IPS-18a (cell line): ENCODE data around the gene PRKAG2.

Experiments
- H3K27ac ChIP-seq: one replicate; pipeline ENCODE4 v1.5.1; 2013; ENCODE audit warnings: low read length
- H3K27me3 ChIP-seq: one replicate; pipeline ENCODE4 v1.6.1; 2013; ENCODE audit warnings: mild to moderate bottlenecking, low read length; ENCODE audit not compliant: control insufficient read depth, insufficient read depth
- H3K36me3 ChIP-seq: one replicate; pipeline ENCODE4 v1.6.1; 2013; ENCODE audit warnings: low read depth, low read length; ENCODE audit not compliant: control insufficient read depth
- H3K4me1 ChIP-seq: one replicate; pipeline ENCODE4 v1.6.1; 2013; ENCODE audit warnings: low read depth, low read length; ENCODE audit not compliant: control insufficient read depth
- H3K4me3 ChIP-seq: one replicate; pipeline ENCODE4 v1.5.1; 2013; ENCODE audit warnings: low read length
- H3K9ac ChIP-seq: one replicate; pipeline ENCODE4 v1.6.1; 2013; ENCODE audit warnings: mild to moderate bottlenecking, low read length, moderate library complexity
- H3K9me3 ChIP-seq: one replicate; pipeline ENCODE4 v1.6.1; 2013; ENCODE audit warnings: low read depth, low read length; ENCODE audit not compliant: control insufficient read depth

The PRKAG2 gene

DNA sequence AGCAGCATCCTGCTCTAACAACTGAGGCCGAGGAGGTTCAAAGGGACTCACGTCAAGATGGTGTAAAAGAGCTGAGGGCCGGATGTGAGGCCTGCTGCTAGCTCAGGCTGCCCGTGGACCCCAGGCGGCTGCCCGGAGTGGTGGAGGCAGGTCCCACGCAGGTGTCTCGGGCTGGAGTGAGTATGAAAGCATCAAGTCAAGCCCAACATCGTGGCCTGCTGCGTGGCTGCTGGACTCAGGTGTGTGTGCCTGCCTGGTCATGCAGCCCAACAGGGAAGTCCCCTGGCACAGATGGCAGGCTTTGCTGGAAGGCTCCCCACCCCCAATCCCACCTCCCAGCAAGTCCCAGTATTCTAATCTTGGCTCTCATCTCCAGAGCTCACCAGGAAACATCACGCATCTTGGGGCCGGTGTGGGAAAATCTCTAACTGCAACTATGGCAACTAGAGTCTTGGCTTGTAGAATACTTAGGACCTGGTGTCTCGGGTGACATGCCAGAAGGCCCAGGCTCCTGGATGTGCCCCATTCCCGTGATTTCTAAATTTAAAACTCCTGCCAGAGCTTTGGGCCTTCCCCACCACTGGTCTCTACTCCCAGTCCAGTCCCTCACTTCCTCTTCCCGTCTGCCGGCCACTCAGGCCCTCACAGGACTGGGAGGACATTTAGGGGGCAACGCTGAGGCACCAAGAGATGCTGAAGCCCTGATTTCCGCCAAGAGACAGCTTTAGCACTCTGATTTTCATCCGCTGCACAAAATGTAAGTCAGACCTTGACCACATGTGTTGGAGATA is 85.9 kb downstream of the PRKAG2 start:
- H3K9ac ChIP-seq = no peak overlapping the region
- H3K9me3 ChIP-seq = no peaks in the 10 kb centered on the region
- H3K27me3 ChIP-seq = no peaks in the 10 kb centered on the region
- H3K27ac ChIP-seq = no peak overlapping the region
- H3K4me1 ChIP-seq = peaks cover 11% of the 10 kb centered on the region
- no peak overlapping the region for H3K4me3 ChIP-seq
- H3K36me3 ChIP-seq = no peaks in the 10 kb centered on the region

DNA sequence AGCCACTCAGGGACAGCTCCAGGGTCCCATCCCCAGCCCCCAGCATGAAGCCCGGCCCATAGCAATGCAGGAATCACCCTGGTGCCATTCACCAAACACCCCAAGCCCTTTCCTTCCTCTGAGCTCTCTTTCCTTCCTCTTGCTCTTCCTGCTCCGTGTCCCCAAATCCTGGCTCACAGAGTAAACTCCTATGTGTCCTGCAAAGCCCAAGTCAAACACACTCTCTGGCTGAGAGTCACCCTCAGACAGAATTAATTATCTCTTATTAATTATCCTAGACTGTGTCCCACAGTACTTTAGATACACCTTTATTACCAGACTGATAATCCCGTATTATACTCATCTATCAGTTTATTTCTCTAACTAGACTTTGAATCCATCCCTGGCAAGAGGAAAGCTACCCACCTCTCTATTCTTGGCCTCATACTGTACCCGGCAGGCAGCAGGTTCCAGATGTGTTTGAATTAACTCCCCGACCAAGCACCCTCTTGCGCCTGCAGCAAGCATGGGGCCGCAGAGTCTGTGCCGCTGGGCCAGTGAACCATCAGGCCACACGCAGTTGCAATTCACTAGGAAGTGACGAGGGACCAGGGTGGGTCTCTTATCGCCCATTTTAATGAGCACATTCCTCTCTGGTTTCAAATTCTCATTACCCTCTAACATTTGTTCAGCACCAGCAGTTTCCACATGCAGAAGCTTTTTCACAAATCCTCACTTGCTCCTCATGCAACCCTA is 86.7 kb downstream of the PRKAG2 start:
- Histone ChIP-seq H3K9me3 (no peaks in the 10 kb centered on the region), H3K4me1 (peaks cover 11% of the 10 kb centered on the region), H3K27me3 (no peaks in the 10 kb centered on the region), H3K9ac (no peak overlapping the region), H3K36me3 (no peaks in the 10 kb centered on the region), H3K27ac (no peak overlapping the region), H3K4me3 (no peak overlapping the region)

DNA sequence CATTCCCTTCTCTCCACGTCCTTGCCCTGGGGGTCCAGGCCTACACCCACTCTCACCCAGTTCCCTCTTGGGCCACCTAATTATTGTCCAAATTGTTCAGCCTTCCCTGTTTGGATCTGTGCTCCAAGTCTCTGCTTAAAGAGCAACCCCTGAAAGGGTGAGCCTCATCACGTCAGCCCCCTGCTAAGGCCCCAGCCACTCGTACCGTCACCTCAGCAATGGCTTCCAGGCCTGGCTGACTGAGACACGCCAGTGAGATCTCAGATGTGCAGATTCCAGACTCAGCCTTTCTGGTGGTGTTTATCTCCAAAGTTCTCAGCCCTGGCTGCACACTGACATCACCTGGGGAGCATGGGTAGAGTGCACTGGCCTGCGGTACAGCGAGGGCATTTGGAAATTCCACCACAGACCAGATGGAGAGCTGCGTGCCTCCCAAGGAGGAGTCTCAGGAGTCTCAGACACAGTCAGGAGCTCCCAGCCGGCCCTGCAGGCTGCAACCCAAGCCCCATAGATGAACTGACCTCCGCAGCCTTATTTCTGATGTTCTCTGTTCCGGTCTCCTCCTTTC is 87.5 kb downstream of the PRKAG2 start:
- H3K36me3 ChIP-seq = no peaks in the 10 kb centered on the region
- no peak overlapping the region for H3K9ac ChIP-seq
- peaks cover 11% of the 10 kb centered on the region for H3K4me1 ChIP-seq
- no peaks in the 10 kb centered on the region for H3K9me3 ChIP-seq
- H3K27me3 ChIP-seq = no peaks in the 10 kb centered on the region
- no peak overlapping the region for H3K27ac ChIP-seq
- H3K4me3 ChIP-seq = no peak overlapping the region

DNA sequence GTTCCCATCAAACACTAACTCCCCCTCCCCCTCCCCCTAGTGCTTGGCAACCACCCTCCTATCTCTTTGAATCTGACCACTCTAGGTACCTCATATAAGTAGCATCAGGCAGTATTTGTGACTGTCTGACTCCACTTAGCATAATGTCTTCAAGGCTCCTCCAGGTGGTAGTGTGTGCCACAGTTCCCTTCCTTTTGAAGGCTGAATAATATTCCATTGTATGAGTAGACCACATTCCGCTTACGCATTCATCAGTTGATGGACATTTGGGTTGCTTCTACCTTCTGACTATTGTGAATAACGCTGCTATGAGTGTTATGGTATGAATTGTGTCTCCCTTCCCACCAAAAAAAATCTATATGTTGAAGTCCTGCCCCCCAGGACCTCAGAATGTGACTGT is 89.6 kb downstream of the PRKAG2 start:
- Histone ChIP-seq H3K4me1 (peaks cover 2% of the 10 kb centered on the region), H3K9me3 (no peaks in the 10 kb centered on the region), H3K36me3 (no peaks in the 10 kb centered on the region), H3K27ac (no peak overlapping the region), H3K4me3 (no peak overlapping the region), H3K27me3 (peaks cover 9% of the 10 kb centered on the region), H3K9ac (no peak overlapping the region)

DNA sequence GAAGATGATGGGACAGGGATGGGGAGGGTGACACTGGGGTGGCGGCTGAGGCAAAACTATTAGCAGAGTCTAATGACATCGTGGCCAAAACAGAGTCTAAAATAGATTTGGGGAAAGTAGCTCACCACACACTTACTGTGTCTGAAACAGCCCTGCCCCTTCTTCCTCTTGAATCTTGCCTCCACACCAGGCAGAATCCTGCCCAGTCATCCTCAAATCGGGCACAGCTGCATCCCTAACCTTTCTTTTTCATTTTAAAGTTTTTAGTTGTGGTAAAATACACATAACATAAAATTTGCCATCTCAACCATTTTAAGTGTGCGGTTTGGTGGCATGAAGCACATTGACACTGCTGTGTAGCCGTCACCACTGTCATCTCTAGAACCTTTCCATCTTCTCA is 90.0 kb downstream of the PRKAG2 start:
- H3K27ac ChIP-seq = no peak overlapping the region
- peaks cover 11% of the 10 kb centered on the region for H3K27me3 ChIP-seq
- no peaks in the 10 kb centered on the region for H3K36me3 ChIP-seq
- H3K4me1 ChIP-seq = no peaks in the 10 kb centered on the region
- no peak overlapping the region for H3K4me3 ChIP-seq
- H3K9ac ChIP-seq = no peak overlapping the region
- no peaks in the 10 kb centered on the region for H3K9me3 ChIP-seq

DNA sequence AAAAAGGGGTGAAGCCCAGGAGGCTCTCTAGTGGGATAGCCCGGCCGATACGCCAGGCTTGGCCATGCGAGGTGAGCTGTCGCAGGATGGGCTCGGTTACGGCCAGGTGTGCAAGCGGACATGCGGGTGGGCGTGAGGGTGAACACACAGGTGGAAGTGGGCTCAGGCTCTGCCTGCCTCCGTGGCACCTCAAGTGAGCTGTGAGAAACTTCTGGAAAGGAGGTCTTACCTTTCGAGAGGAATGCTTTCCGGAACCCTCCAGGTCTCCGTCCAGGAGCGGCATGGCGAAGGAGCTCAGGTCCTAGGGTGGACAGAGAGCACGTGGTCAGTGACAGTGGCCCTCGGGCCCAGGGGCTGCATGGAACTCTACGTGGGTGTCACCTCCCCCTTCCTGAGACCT is 90.7 kb downstream of the PRKAG2 start:
- no peaks in the 10 kb centered on the region for H3K4me1 ChIP-seq
- no peaks in the 10 kb centered on the region for H3K36me3 ChIP-seq
- H3K9ac ChIP-seq = no peak overlapping the region
- peaks cover 11% of the 10 kb centered on the region for H3K27me3 ChIP-seq
- H3K27ac ChIP-seq = no peak overlapping the region
- no peaks in the 10 kb centered on the region for H3K9me3 ChIP-seq
- H3K4me3 ChIP-seq = no peak overlapping the region

DNA sequence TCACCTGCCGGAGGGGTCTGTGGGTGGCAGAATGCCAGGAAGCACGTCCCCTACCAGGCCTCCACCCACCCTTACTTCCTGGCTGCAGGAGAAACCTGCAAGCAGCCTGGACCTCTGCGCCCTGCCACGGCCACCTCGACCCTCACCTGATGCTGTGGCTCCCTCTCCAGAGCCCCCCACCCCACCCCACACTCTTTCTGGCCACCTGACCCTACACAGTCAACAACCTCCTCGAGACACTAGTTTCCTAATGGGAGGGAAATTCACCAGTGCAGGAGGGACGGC is 91.3 kb downstream of the PRKAG2 start:
- no peak overlapping the region for H3K9ac ChIP-seq
- H3K4me3 ChIP-seq = no peak overlapping the region
- H3K9me3 ChIP-seq = no peaks in the 10 kb centered on the region
- H3K36me3 ChIP-seq = no peaks in the 10 kb centered on the region
- peaks cover 11% of the 10 kb centered on the region for H3K27me3 ChIP-seq
- no peaks in the 10 kb centered on the region for H3K4me1 ChIP-seq
- no peak overlapping the region for H3K27ac ChIP-seq

DNA sequence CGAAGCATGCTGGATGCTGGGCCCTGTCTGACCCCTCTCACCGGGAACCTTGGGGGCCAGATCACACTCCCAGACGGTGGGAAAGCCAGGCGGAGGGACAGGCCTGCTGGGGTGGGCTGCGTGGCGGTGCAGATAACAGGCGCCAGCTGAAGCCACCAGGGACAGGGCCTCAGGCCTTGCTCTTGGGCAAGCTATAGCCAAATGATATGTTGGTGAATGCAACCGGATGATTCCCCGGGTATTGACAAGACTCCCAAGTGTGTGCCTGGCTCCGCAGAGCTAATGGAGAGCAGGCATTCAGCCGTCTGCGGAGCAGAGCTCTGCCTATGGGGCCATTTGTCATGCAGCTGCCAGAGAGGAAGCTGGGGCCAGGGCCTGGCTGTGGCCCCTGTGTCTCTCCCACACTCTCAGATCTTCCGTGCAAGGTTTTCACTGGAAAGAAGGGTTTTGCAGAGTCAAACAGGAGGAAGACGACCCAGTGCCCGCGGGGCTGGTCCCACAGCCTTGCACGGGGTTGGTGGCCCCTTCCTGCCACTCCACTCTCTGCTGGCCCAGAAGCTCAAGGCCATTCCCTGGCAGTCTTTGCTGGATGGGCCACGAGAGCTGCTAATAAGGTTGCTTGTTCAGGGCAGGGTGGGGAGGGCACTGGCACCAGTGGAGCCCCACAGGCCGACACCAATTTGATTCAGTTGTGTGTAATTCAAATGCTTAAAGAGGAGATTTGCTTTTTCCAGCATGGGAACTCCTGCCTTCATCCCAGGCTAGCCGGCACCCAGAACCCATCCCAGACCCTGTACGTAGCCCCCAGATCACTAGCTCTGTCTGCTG is 91.8 kb downstream of the PRKAG2 start:
- H3K9me3 ChIP-seq = no peaks in the 10 kb centered on the region
- H3K4me3 ChIP-seq = no peak overlapping the region
- no peaks in the 10 kb centered on the region for H3K36me3 ChIP-seq
- H3K27me3 ChIP-seq = peaks cover 11% of the 10 kb centered on the region
- no peak overlapping the region for H3K27ac ChIP-seq
- no peaks in the 10 kb centered on the region for H3K4me1 ChIP-seq
- H3K9ac ChIP-seq = no peak overlapping the region

DNA sequence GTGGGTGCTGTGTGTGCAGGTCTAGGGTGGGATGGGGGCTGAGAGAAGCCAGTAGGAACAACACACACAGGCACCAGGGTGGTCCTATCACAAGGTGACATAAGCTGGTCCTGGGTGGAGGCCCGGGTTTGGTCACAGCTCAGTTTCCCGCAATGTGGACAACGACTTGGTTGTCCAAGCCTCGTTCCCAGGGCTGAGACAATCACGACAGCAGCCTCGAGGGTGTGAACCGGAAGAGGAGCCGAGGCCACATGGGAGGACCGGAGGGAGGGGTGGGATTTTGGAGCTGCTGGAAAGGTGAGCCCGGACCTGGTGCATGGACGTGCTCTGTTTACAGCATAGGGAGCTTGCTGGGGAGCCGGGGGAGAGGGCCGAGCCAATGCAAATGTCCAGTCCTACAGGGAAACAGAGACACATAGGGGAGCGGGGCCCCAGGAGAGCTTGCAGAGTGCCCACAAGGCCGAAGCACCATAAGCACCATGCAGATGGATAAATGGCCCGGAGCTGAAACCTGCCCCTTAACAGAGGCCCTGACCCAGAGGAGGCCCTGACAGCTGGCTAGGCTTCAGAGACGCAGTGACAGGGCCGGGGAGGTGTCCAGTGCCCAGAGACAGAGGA is 92.8 kb downstream of the PRKAG2 start:
- no peak overlapping the region for H3K9ac ChIP-seq
- no peaks in the 10 kb centered on the region for H3K36me3 ChIP-seq
- peaks cover 11% of the 10 kb centered on the region for H3K27me3 ChIP-seq
- no peak overlapping the region for H3K4me3 ChIP-seq
- no peaks in the 10 kb centered on the region for H3K4me1 ChIP-seq
- no peak overlapping the region for H3K27ac ChIP-seq
- no peaks in the 10 kb centered on the region for H3K9me3 ChIP-seq

DNA sequence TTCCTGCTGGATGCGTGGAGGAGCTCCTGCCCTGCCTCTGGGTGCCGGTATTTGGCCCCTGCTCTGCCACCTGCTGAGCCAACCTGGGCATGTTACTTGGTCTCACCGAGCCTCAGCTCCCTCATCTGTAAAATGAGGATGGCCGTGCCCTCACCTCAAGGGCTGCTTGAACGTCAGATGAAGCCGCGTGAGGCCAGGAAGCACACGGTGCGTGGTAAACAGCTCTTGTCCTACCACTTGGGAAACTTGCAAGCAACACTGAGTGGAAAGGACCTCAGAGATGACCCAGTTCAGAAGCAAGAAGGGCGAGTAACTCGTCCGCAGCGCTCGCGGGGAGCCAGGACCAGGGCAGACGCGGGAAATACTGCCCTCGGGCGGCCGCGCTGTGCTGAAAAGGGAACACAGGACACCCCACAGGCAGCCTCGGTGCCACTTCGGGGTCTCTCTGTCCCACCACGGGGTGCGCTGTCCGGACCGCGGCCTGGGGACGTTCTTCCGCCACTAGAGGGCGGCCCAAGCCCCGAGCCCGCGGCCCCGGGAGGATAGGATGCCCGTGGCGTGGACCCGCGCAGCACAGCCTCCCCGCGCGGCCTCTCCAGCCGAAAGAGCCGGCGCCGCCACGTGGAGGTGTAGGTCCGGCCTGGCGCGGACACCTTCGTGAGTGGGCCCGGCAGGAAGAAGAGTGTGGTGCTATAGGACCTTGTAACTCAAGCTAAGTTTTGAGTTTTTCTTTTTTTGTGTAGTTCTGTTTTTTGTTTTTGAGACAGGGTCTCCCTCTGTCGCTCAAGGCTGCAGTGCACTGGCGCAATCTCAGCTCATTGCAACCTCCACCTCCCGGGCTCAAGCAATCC is 94.1 kb downstream of the PRKAG2 start:
- Histone ChIP-seq H3K9ac (no peak overlapping the region), H3K4me1 (no peaks in the 10 kb centered on the region), H3K36me3 (no peaks in the 10 kb centered on the region), H3K9me3 (no peaks in the 10 kb centered on the region), H3K27me3 (peaks cover 11% of the 10 kb centered on the region), H3K4me3 (peak overlapping the region; percentile 13), H3K27ac (no peak overlapping the region)
